Left kidney (tissue), 2 donors: ENCODE data around the gene SELENOV. TPM values are rescaled to one million over a fixed set of nuclear protein-coding genes. Genes with fewer than 3 reads are reported as not detected.

Source experiments
- DNase-seq: peaks from one replicate; pipeline ENCODE4 v3.0.0-alpha.2; 2013
- polyA plus RNA-seq: library from polyadenylated mRNA; unstranded; fragments of 120-200 nt; gene quantifications from one replicate; pipeline ENCODE4 v1.2.1, GENCODE V29; 2013; ENCODE audit not compliant: insufficient read length

The SELENOV gene
- polyA plus RNA-seq, 1 donor: 10.1 TPM

DNA sequence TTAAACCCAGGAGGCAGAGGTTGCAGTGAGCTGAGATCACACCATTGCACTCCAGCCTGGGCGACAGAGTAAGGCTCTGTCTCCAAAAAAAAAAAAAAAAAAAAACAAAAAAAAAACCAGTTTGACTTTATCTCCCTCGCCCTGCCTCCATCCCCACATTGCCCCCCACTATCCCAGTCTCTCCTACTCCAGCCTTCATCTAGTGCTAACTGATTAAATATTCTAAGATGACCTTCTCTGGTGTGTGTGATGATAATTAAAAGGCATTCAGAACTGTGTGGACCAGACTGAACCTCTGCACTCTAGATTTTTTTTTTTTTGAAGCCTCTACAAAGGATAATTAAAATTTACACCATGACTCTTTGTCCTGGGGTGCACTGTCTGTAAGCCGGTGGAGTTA is 22.2 kb upstream of the SELENOV start:
- DNase-seq: no peak

GRCh38 chr19:39494661-39495060 is 20.3 kb upstream of the SELENOV start:
- DNase-seq: no peak

DNA sequence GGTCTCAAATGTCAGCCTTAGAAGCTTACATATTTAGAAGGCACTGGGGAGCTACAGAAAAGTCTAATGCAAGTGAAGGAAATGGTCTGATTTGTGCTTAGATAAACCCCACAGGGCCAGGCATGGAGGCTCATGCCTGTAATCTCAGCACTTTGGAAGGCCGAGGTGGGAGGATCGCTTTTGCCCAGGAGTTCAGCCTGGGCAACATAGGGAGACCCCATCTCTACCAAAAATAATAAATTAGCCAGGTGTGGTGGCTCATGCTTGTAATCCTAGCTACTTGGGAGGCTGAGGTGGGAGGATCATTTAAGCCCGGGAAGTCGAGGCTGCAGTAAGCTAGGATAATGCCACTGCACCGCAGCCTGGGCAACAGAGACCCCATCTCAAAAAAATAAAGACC is 18.9 kb upstream of the SELENOV start:
- no peak for DNase-seq

DNA sequence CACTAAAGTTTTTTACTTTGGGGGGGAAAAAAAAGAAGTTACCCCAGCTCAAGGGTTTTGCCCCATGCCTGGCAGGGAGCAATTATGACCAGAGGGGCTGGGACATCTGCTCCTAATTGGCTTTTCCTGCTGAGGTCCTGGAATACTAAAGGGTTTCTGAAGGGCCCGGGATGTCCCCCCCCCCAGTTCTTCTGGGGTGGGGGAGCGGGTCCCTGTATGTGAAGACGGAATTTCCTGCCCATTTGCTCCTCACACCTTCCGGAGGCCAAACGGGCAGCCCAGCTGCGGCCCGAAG is 17.3 kb upstream of the SELENOV start:
- DNase-seq: no peak

DNA sequence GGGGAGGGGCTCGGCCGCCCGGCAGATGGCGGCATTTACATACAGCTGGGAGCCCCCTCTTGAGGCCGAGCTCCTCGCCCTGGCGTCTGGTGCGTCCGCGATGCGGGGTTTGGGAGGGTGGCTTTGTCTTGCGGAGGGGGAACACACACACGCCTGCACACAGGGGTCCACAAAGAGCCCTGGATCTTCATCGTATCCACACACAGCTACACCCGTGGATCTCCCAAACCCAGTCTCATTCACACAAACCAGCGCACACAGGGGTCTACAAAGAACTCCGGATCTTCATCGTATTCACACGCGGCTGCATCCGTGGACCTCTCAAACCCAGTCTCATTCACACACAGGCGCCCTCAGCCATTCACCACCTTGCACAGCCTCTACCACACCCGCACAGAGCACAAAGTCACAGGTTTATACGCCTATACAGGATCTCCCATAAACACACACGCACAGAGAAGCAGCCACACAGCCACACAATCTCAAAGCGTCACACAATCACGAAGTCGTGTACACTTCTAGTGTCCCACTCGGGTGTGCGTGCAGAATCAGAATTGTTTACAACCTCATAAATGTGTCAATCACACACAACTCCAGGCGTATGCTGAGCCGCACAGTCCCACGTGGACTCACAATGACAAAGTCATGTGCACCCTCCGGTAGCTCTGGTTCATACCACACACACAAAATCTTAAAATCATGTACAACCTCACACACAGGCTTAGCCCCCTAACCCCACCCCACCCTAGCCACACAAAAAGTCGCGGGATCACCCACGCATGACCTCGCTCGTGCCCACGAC is 16.7 kb upstream of the SELENOV start:
- no peak for DNase-seq

GRCh38 chr19:39498798-39499642 is 15.9 kb upstream of the SELENOV start, which contains the start of gene DLL3:
TSS of gene DLL3 (plus strand) at chr19:39498947. CDS start at chr19:39498975, 28 bp downstream.
- no peak for DNase-seq

DNA sequence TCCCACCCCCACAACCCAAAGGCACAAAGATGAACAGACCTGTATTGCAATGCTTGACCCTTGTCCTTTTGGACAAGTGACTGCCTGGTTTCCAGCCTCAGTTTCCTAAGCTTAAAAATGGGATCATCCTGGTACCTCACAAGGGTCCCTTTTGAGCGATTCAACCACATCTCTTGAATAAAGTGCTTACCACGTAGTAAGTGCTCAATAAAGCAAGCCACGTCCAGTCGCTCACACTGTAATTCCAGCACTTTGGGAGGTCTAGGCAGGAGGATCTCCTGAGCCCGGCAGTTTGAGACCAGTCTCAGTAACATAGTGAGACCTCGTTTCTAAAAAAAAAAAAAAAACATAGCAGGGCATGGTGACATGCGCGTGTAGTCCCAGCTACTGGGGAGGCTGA is 15.0 kb upstream of the SELENOV start:
- DNase-seq: no peak

DNA sequence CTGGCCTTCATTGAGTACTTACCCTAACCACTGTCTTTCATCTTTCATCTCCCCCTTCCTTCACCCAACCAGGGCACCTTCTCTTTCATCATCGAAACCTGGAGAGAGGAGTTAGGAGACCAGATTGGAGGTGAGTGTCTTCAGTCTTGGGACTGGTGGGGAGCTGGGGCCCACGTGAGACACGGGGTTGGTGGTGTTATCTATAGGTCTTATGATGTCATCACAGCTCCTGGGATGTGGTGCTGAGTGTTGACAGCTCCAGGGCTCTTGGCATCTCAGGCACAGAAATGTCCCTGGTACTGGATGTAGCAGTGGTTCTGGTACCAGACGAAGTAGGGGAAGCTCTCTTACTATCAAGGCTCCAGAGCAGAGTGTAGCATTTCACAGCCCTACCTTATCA is 14.4 kb upstream of the SELENOV start:
- no peak for DNase-seq

DNA sequence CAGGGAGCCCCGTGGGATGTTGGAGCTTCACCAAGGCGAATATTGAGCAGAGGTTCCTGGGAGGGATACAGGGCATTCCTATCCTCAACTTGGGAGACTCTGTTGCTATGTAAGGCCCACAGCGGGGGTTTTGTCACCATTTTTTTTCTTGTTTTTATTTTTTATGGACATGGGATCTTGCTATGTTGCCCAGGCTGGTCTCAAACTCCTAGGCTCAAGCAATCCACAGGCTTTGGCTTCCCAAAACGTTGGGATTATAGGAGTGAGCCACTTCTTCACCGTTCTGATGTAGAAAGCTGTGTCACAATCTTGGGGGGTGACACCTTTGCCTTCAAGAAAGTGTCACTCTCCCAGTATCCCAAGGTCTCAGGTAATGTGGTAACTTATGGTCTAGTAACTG is 13.6 kb upstream of the SELENOV start:
- DNase-seq: no peak

DNA sequence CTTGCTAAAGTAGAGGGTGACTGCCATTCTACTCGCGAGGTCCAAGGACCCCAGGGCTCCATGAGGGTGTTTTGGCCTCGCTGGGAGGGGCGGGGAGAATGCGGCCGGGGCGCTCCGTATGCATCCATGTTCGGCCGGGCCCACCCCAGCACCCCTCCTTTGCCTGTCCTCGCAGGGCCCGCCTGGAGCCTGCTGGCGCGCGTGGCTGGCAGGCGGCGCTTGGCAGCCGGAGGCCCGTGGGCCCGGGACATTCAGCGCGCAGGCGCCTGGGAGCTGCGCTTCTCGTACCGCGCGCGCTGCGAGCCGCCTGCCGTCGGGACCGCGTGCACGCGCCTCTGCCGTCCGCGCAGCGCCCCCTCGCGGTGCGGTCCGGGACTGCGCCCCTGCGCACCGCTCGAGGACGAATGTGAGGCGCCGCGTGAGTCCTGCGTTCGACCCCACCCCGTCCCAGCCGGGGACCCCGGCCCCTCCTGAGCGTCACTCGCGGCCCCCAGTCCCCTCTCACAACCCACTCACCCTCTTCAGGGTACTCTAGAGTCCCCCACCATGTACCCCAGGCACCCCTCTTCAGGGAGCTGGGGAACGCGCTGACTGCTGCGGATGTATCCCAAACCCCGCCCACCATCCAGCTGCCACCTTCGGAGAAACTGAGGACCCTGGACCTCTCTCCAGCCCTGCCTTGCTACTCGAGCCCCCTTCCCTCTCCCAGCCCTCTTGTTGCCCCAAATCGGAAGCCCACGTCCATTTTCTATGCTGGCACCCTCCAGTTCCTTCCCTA is 12.1 kb upstream of the SELENOV start:
- no peak for DNase-seq

- DNase-seq: no peak
Observed at GRCh38 chr19:39506598-39506943, 8.4 kb upstream of the SELENOV start.

GRCh38 chr19:39506944-39507714 is 7.8 kb upstream of the SELENOV start:
- no peak for DNase-seq

DNA sequence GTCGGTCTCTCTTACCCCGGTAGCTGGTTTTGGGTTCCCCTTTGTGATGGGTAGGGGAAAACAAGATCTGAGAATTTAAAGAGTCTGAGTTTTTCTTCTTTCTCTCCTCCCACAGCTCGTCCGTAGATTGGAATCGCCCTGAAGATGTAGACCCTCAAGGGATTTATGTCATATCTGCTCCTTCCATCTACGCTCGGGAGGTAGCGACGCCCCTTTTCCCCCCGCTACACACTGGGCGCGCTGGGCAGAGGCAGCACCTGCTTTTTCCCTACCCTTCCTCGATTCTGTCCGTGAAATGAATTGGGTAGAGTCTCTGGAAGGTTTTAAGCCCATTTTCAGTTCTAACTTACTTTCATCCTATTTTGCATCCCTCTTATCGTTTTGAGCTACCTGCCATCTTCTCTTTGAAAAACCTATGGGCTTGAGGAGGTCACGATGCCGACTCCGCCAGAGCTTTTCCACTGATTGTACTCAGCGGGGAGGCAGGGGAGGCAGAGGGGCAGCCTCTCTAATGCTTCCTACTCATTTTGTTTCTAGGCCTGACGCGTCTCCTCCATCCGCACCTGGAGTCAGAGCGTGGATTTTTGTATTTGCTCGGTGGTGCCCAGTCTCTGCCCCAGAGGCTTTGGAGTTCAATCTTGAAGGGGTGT is 7.1 kb upstream of the SELENOV start:
- DNase-seq: no peak

GRCh38 chr19:39508629-39509028 is 6.3 kb upstream of the SELENOV start:
- no peak for DNase-seq

DNA sequence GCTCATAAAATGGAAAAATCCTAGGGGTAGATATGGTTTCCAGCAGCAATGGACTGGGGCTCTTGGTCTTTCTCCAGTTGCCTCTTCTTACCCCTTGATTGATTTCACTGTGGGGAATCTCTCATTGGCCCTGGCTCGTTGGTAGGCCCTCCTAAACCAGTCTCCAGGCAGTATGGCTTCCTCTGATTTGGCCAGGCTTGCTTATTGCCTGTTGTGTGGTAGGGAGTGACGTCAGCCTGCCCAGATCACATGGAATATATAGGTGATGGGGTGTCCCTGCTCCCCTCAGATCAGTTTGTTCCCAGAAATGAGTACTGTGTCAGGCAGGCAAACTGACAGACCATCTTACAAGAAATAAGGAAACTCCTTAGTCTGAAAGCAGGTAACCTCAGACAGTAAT is 5.7 kb upstream of the SELENOV start:
- no peak for DNase-seq

DNA sequence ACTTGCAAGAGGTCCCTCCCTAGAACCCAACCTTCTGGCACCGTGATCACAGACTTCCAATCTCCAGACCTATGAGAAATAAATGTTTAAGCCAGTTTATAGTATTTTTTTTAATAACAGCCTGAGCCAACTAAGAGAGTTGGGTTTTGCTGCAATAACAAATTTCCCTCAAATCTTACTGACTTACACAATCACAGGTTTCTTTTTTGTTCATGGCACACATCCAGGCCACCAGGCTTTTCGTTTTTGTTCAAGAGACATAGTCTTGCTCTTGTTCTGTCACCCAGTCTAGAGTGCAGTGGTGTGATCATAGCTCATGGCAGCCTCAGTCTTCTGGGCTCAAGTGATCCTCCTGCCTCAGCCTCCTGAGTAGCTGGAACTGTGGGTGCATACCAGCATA is 2.0 kb upstream of the SELENOV start:
- DNase-seq: no peak

- no peak for DNase-seq
Observed at GRCh38 chr19:39515551-39516191, 732 bp downstream of the SELENOV start.

DNA sequence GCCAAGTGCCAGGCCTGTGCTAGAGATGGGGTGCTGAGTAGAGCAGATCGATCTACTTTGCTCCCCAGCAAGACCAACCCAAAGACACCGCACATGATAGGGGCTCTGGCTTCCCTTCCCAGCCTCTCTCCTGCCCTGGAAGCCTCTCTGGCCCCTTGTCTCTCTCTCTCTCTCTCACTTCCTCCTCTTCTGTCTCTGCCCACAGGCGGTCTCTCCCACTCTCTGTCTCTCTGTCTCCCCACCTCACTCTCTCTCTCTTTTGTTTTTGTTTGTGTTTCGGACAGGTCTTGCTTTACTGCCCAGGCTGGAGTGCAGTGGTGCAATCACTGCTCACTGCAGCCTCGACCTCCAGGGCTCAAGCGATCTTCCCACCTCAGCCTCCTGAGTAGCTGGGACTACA is 1.3 kb downstream of the SELENOV start:
- no peak for DNase-seq

DNA sequence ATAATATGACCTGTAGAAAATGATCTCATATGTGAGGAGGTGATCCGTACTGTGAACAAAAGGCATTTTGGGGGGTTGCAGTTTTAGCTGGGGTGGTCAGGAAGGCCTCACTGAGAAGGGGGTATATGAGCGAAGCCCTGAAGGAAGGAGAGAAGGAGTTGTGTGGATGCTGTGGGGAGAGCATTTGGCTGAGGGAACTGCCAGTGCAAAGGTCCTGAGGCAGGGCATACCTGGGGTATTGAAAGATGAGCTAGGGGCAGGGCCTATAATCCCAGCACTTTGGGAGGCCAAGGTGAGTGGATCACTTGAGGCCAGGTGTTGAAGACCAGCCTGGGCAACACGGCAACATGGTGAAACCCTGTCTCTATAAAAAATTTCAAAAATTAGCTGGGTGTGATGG is 2.5 kb downstream of the SELENOV start:
- no peak for DNase-seq

- DNase-seq: no peak
Observed at GRCh38 chr19:39518458-39518857, 3.5 kb downstream of the SELENOV start.

- DNase-seq: no peak
Observed at GRCh38 chr19:39518975-39519374, 4.0 kb downstream of the SELENOV start.
